NCI-H510A (cell line): ENCODE data around the gene ARHGAP44.
"Not testable (repeated sequence)": the region's sequence is repeated elsewhere in the genome, so short reads cannot be mapped to it uniquely, and the experiment has no call there.

Experiments
- DNase-seq: peaks from one replicate; lab custom pipeline; 2025; lab: John Stamatoyannopoulos, UW

The ARHGAP44 gene

GRCh38 chr17:12964162-12964561, 174.9 kb downstream of the ARHGAP44 start:
- DNase-seq: no peak

GRCh38 chr17:12964840-12965239, 175.5 kb downstream of the ARHGAP44 start:
- DNase-seq: no peak

DNA sequence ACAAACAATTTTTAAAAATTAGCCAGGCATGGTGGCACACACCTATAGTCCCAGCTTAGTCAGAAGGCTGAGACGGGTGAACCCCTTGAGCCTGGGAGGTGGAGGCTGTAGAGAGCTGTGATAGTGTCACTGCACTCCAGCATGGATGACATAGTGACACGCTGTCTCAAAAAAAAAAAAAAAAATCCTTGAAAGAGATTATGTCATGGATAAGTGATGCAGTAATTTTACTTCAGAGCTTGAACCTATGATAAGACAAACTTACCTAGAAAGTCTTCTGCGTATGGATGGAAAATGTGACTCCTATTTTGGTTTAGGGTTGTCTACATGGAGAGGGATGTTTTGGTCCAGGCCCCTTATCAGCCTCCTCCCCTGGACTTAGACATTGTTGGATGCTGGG, 176.7 kb downstream of the ARHGAP44 start:
- no peak for DNase-seq

GRCh38 chr17:12966413-12966812, 177.1 kb downstream of the ARHGAP44 start:
- DNase-seq: no peak

DNA sequence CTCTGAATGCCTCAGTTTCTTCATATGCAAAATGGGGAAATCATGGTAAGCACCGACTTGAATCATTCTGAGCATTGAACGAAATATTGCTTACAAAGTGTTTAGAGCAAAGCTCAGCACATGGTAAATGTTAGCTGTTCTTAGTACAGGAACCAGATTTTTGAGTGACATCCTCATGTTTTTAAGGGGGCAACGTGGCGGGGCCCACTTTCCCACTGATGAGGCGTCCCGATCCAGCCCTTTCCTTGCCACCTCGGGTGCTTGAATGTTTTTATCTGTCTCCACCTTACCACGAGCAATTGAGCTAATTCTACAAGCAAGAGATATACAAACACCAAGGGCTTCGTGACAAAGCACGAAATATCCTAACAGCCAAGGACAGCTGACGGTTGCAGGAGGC, 178.7 kb downstream of the ARHGAP44 start:
- DNase-seq: no peak

GRCh38 chr17:12973496-12974004, 184.3 kb downstream of the ARHGAP44 start:
- DNase-seq: no peak

GRCh38 chr17:12974005-12974531, 184.8 kb downstream of the ARHGAP44 start:
- DNase-seq: no peak

- no peak for DNase-seq
These were observed 187.9 kb downstream of the ARHGAP44 start for GRCh38 chr17:12977008-12977751.

DNA sequence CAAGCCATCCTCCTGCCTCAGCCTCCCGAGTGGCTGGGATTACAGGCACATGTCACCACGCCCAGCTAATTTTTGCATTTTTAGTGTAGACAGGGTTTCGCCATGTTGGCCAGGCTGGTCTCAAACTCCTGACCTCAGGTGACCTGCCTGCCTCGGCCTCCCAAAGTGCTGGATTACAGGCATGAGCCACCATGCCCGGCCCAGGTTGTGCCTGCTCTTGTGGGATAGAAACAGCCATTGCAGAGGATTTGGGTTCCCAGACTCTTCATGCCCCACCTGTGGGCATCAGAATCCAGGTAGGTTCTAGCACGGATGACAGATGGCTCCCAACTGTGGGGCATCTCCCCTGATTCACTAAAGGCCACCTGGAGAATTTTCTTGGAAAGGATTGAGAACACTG, 189.5 kb downstream of the ARHGAP44 start:
- not testable (repeated sequence) for DNase-seq

GRCh38 chr17:12979246-12979645, 189.9 kb downstream of the ARHGAP44 start:
- DNase-seq: no peak

GRCh38 chr17:12979826-12980500, 190.7 kb downstream of the ARHGAP44 start:
- no peak for DNase-seq

GRCh38 chr17:12982224-12982623, 192.9 kb downstream of the ARHGAP44 start:
- no peak for DNase-seq

GRCh38 chr17:12983991-12984884, 194.9 kb downstream of the ARHGAP44 start:
- no peak for DNase-seq

DNA sequence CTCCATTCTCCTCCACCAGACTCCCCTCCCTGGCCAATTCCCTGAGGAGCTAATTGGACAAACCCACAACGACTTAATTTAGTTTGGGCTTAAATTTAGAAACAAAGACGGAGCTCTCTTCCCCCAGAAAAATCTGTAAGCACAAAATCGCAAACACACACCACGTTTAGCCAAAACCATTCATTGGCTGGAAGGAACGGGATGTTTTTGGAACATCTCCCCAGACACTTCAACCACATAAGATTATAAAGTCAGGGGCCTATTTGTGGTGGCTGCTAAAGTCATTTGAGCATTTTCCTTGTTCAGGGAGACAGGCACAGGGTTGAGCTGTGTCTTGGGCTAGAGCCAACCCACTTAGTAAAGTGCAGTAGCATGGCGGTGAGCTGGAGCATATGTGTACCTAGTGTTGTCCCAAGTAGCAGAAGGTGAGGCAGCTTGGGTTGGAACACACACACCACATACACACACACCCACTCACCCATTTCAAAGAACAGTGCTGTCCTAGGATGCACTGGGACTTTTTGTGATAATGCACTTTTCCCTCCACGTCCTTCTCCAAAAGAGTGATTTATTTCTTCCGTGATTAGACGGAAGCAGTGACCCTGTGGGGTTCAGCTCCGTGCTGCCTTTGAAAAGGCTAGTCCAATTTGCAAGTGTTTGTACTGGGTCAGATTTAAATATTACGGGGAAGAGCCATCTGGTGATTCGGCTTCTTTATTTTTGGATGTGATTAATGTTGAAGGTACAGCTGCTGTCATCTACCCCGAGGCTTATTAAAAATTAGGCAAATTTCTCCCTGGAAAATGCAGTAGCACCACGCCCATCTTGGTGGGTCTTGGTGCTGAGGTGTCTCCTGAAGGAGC, 196.4 kb downstream of the ARHGAP44 start:
- no peak for DNase-seq

DNA sequence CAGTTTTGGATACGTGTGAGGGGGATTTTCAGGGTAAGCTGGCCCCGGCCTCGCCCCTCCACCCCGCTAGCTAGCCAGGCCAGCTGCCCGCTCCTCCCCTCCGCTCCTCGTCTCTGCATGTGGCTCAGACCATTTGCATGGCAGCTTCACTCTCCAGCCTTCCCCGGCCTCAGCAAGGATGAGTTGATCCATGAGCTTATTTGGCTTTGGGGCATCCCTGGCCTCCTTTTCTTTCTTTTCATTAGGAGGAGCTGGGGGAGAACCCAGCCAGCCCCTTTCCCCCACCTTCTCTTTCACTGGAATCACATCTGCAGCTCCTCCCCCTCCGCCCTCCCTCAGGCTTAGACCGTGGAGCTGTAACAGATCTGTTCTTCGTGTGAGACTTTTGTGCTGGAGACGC, 197.8 kb downstream of the ARHGAP44 start:
- no peak for DNase-seq

DNA sequence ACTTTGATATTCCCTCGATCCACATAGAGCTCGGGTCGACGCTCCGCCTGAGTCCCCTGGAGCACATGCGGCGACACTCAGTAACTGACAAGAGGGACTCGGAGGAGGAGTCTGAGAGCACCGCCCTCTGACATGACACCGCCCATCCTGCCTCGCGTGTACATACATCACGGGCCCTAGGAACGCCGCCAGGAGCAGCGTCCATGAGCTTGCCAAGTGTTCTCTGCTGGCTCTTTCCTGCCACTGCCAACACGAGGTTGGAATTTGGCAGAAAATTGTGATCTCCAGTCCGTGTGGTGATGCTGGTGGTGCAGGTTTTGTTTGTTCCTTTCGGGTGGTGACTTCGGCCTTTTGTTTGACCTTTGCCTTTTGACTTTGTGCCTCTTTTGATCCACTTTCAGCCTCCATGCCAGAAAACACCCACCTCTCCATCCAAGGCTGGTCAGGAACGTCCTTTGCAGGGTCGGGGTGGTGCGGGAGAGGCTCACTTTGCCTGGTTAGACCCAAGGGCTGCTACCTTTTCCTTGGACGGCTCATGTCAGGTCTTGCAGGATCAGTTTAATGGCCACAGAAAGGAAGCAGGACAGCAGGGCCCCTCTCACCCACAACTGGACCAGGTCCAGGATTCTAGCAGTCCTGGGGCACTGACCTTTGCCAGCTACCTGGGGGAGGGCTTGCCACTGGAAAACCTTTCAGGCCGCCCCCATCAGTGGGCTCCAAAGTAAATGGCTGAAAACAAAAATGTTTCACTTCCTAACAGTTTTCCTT, 200.9 kb downstream of the ARHGAP44 start:
- DNase-seq: no peak

DNA sequence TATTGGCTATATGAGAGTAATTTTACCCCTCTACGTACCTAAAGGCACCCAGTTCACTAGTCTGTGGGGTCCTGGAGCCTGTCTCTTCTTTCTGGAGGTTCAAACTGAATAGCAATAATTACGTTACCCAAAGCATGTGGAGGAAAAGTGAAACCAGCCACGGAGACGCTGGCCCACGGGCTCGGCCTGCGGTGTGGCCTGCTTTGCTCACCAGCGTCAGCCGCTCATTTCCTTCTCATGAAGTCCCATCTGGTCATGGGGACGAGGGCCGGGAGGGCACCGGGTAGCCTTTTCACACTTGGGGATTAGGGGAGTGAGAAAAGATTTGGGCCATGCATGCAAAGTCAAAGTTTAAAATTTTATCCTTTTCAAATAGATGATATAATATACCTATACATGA, 201.6 kb downstream of the ARHGAP44 start:
- no peak for DNase-seq

GRCh38 chr17:12992676-12993075, 203.4 kb downstream of the ARHGAP44 start:
- no peak for DNase-seq

GRCh38 chr17:12993631-12994030, 204.3 kb downstream of the ARHGAP44 start:
- DNase-seq: no peak

- no peak for DNase-seq
These were observed 205.2 kb downstream of the ARHGAP44 start for GRCh38 chr17:12994341-12995074.
